HuH-7 (cell line): Measurements from ENCODE around the gene TCN2.
A peak's percentile ranks its signal among the peaks of the same experiment; 100 is the strongest.
"Not testable (repeated sequence)": the region's sequence is repeated elsewhere in the genome, so short reads cannot be mapped to it uniquely, and the experiment has no call there.

Experiments
- DNase-seq: peaks from one replicate; pipeline ENCODE4 v3.0.0; 2011; ENCODE audit warnings: low spot score

The TCN2 gene

GRCh38 chr22:30611197-30611596 lies 4.2 kb downstream of the TCN2 start:
- DNase-seq = no peak

- no peak for DNase-seq
Observed at GRCh38 chr22:30612789-30613188, 5.8 kb downstream of the TCN2 start.

- no peak for DNase-seq
Observed at GRCh38 chr22:30614268-30614667, 7.3 kb downstream of the TCN2 start.

- DNase-seq = no peak
Observed at GRCh38 chr22:30614879-30615278, 7.9 kb downstream of the TCN2 start.

GRCh38 chr22:30615543-30615954 lies 8.6 kb downstream of the TCN2 start:
- DNase-seq = no peak

GRCh38 chr22:30617819-30618218 lies 10.8 kb downstream of the TCN2 start:
- DNase-seq = no peak

GRCh38 chr22:30619909-30620308 lies 12.9 kb downstream of the TCN2 start:
- DNase-seq = not testable (repeated sequence)

GRCh38 chr22:30626413-30626812 lies 19.4 kb downstream of the TCN2 start:
- no peak for DNase-seq

- no peak for DNase-seq
Observed at GRCh38 chr22:30627471-30627870, 20.5 kb downstream of the TCN2 start.

GRCh38 chr22:30628491-30628890 lies 21.5 kb downstream of the TCN2 start:
- DNase-seq = no peak

- not testable (repeated sequence) for DNase-seq
Observed at GRCh38 chr22:30631469-30631868, 24.5 kb downstream of the TCN2 start.

GRCh38 chr22:30634471-30635233 lies 27.7 kb downstream of the TCN2 start:
- DNase-seq = peak; percentile 98

- DNase-seq = peak; percentile 92
Observed at GRCh38 chr22:30635273-30636225, 28.6 kb downstream of the TCN2 start, which contains the start of gene SLC35E4. Gene SLC35E4, plus strand, starts transcription at chr22:30635781. Its CDS starts 670 bp downstream, at chr22:30636451.

- DNase-seq = peak; percentile 78
Observed at GRCh38 chr22:30636226-30637077, 29.5 kb downstream of the TCN2 start.

GRCh38 chr22:30637701-30638114 lies 30.7 kb downstream of the TCN2 start:
- no peak for DNase-seq

GRCh38 chr22:30640361-30640760 lies 33.4 kb downstream of the TCN2 start:
- DNase-seq = no peak

GRCh38 chr22:30640839-30641430 lies 34.0 kb downstream of the TCN2 start:
- no peak for DNase-seq

- no peak for DNase-seq
Observed at GRCh38 chr22:30643055-30643875, 36.3 kb downstream of the TCN2 start.

- DNase-seq = no peak
Observed at GRCh38 chr22:30646518-30647160, 39.7 kb downstream of the TCN2 start.

- no peak for DNase-seq
Observed at GRCh38 chr22:30647536-30647935, 40.6 kb downstream of the TCN2 start.
